Stimulated activated naive CD8-positive, alpha-beta T cell treated with anti-CD3 and anti-CD28 coated beads, Interleukin-15, Interleukin-2, amounts not matched to agents 100 ng/mL and 50 ng/mL, for 24 hours (primary cell): ENCODE measurements around the gene PLEKHG5.
"Not testable (repeated sequence)": the region's sequence is repeated elsewhere in the genome, so short reads cannot be mapped to it uniquely, and the experiment has no call there.

Experiments
- H3K27ac Mint-ChIP-seq: one replicate; pipeline ENCODE4 v1.8.0; 2021; ENCODE audit warnings: mild to moderate bottlenecking, mixed read lengths
- H3K27me3 Mint-ChIP-seq: one replicate; pipeline ENCODE4 v1.8.0; 2021; ENCODE audit warnings: mixed read lengths
- H3K36me3 Mint-ChIP-seq: one replicate; pipeline ENCODE4 v1.8.0; 2021; ENCODE audit warnings: low read depth, mixed read lengths
- H3K4me1 Mint-ChIP-seq: one replicate; pipeline ENCODE4 v1.8.0; 2021; ENCODE audit warnings: low read depth, mixed read lengths
- H3K4me3 Mint-ChIP-seq: one replicate; pipeline ENCODE4 v1.8.0; 2021; ENCODE audit warnings: mild to moderate bottlenecking, mixed read lengths
- H3K9me3 Mint-ChIP-seq: one replicate; pipeline ENCODE4 v1.8.0; 2021; ENCODE audit warnings: mixed read lengths

The PLEKHG5 gene

DNA sequence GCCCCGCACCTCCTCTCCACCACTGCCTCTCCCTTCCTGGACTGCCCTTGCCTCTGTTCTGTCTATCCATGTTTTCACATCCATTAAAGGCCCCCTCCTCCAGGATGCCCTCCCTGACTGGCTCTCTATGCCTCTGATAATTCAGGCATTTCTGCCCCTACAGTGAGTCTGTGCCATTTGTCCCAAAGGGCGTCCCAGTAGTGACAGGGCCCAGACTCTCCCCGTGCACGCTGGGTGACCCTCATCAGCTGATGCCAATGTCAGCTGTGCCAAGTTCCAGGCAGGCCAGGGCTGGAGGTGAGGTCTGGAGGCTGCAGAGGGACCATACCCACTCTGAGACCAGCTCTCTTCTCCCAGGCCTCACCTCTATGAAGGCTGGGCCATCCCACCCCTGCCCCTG, 3.2 kb upstream of the PLEKHG5 start:
- H3K27me3 Mint-ChIP-seq, result no peaks in the 10 kb centered on the region
- H3K36me3 Mint-ChIP-seq, result no peaks in the 10 kb centered on the region
- no peak overlapping the region for H3K4me3 Mint-ChIP-seq
- no peak overlapping the region for H3K27ac Mint-ChIP-seq
- peaks cover 33% of the 10 kb centered on the region for H3K4me1 Mint-ChIP-seq
- no peaks in the 10 kb centered on the region for H3K9me3 Mint-ChIP-seq

DNA sequence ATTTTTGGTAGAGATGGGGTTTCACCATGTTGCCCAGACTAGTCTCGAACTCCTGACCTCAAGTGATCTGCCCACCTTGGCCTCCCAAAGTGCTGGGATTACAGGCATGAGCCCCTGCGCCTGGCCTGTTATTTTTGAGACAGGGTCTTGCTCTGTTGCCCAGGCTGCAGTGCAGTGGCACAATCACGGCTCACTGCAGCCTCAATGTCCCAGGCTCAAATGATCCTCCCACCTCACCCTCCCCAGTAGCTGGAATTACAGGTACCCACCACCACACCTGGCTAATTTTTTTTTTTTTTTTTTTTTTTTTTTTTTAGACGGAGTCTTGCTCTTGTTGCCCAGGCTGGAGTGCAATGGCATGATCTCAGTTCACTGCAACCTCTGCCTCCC, 2.4 kb upstream of the PLEKHG5 start:
- not testable (repeated sequence) for H3K27me3 Mint-ChIP-seq, H3K27ac Mint-ChIP-seq, H3K4me3 Mint-ChIP-seq, H3K9me3 Mint-ChIP-seq, H3K36me3 Mint-ChIP-seq
- H3K4me1 Mint-ChIP-seq, result peaks cover 33% of the 10 kb centered on the region

- Mint-ChIP-seq H3K4me3 (peak overlapping the region; percentile 74), H3K36me3 (no peaks in the 10 kb centered on the region), H3K27ac (peak overlapping the region; percentile 16), H3K4me1 (peaks cover 27% of the 10 kb centered on the region), H3K9me3 (no peaks in the 10 kb centered on the region), H3K27me3 (peaks cover 5% of the 10 kb centered on the region)
Measured at GRCh38 chr1:6491966-6492365, 499 bp upstream of the PLEKHG5 start.

DNA sequence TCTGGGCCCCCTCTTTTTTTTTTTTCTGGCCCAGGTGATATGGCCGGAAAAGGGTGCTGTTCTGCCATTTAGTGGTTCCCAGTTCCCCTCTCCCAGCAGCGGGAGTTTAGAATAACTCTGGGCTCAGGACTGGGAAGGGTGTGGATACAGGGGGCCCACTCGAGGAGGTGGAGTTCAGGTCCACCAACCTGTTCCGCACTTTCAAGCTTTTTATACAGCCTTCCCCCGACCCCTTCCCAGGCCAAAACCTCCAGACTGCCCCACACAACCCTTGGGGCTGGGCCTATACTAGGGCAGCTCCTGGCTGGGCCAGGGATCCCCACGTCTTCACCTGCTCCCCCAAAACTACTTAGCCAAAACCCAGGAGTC, 402 bp downstream of the PLEKHG5 start:
- H3K4me1 Mint-ChIP-seq, result peaks cover 26% of the 10 kb centered on the region
- H3K27me3 Mint-ChIP-seq, result peaks cover 12% of the 10 kb centered on the region
- H3K27ac Mint-ChIP-seq, result peak overlapping the region; percentile 4
- H3K36me3 Mint-ChIP-seq, result no peaks in the 10 kb centered on the region
- H3K9me3 Mint-ChIP-seq, result no peaks in the 10 kb centered on the region
- H3K4me3 Mint-ChIP-seq, result peak overlapping the region; percentile 74

- Mint-ChIP-seq H3K27me3 (peaks cover 13% of the 10 kb centered on the region), H3K9me3 (no peaks in the 10 kb centered on the region), H3K36me3 (no peaks in the 10 kb centered on the region), H3K4me1 (peaks cover 22% of the 10 kb centered on the region), H3K4me3 (peak overlapping the region; percentile 74), H3K27ac (peak overlapping the region; percentile 55)
Measured at GRCh38 chr1:6490181-6491080, 1.0 kb downstream of the PLEKHG5 start.

DNA sequence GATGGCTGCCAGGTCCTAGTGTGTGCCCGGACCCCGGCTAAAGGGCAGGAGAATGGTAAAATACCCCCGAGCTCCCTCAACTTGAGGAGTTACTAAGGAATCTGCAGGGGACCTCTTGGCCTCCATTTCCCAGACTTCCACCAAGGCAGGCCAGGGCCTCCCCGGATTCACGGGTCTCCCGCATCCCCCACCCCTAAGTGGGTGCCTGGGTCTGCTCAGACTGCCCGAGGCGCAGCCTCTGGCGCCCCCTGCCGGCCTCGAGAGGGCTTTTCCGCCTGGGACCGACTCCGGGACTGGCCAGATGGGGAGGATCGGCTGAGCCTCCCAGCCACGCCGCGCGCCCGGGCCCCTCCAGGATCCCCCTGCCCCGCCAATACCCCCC, 1.7 kb downstream of the PLEKHG5 start:
- H3K9me3 Mint-ChIP-seq, result no peaks in the 10 kb centered on the region

DNA sequence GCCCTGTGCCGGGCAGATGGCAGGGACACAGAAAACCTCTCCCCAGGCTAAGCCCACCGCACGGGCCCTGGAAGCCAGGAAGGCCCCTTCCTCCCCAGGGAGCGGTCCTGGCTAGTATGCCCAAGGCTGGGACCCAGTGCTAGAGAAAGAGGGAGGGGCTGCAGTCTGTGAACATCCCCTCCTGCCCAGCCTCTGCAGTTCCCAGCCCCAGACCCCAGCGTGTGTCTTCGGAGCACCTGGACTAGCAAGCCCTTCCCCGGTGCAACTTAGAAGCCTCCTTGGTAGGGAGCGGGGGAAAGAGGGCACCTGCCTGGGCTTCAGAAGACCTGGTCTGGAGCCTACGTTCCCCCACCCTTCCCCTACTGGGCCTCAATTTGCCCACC, 2.1 kb downstream of the PLEKHG5 start:
- no peaks in the 10 kb centered on the region for H3K36me3 Mint-ChIP-seq
- H3K4me1 Mint-ChIP-seq, result peaks cover 22% of the 10 kb centered on the region
- H3K4me3 Mint-ChIP-seq, result no peak overlapping the region
- no peaks in the 10 kb centered on the region for H3K9me3 Mint-ChIP-seq
- peaks cover 18% of the 10 kb centered on the region for H3K27me3 Mint-ChIP-seq
- no peak overlapping the region for H3K27ac Mint-ChIP-seq

More for the DNA sequence above, 1.7 kb downstream of the PLEKHG5 start:
- H3K36me3 Mint-ChIP-seq, result no peaks in the 10 kb centered on the region
- peak overlapping the region; percentile 55 for H3K27ac Mint-ChIP-seq
- peak overlapping the region; percentile 74 for H3K4me3 Mint-ChIP-seq
- peaks cover 22% of the 10 kb centered on the region for H3K4me1 Mint-ChIP-seq
- H3K27me3 Mint-ChIP-seq, result peaks cover 14% of the 10 kb centered on the region

DNA sequence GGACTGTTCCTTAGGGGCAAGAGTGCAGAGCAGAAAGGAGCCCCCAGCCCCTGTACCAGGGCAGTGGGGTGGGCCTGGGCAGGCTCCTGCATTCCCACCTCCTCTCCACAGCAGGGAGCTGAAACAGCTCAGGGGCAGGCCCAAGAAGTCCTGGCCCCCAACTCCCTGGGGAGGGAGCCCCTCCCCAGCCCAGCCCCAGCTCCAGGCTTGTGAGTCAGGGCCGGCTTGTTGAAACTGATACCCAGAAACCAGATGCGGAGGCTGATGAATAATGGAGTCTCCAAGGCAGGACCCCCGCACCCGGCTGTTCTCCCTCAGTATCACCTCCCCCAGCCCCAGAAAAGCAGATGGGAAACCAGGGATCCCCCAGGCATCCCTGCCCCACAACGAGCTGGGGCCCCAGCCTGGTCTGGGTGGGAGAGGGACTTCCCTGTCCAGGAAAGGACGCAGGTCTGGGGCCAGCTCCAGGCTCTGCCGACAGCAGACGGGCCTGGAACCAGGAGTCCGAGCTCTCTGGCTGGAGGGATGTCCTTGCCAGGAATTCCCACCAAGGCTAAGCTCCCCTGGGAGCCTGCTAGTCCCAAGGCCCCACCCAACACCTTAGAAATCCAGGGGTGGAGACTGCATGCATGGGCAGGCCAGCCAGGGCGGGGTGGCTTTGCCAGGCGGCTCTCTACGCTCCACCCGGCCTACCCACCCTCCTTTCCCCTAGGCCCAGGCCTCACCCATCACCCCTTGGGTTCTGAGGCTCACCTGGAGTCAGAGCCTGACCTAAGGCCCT, 2.7 kb downstream of the PLEKHG5 start:
- H3K27ac Mint-ChIP-seq, result no peak overlapping the region
- H3K36me3 Mint-ChIP-seq, result no peaks in the 10 kb centered on the region
- H3K4me1 Mint-ChIP-seq, result peaks cover 22% of the 10 kb centered on the region
- no peak overlapping the region for H3K4me3 Mint-ChIP-seq
- peaks cover 23% of the 10 kb centered on the region for H3K27me3 Mint-ChIP-seq
- no peaks in the 10 kb centered on the region for H3K9me3 Mint-ChIP-seq

DNA sequence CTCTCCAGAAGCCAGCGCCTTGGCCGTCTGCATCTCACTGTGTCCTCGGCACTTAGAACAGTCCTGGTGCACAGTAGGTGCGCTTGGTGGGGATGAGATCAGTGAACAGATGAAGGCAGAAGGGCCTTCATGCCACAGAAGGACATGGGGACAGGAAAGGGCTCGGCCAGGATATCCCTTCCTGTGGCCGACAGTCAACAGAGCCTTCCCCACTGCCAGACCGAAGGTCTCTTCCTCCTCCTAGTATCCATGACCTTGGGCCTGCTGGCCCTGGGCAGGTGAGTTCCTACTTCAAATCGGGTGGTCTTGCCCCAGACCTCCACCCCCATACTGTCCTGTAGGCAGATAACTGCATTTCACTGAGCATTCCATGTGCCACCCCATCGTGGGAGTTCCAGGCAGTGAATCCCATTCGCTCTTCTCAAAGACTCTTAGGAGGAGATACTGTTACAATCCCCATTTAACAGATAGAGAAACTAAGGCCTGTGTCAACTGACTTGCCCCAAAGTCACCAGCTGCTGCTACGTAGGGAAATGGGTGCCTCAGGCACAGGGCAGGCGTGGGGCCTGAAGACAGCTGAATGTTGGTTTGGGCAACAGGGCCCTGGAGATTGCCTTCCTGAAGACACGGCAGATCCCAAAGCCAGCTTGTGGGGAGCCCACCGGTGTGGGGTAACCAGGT, 3.5 kb downstream of the PLEKHG5 start:
- Mint-ChIP-seq H3K27ac (no peak overlapping the region), H3K36me3 (no peaks in the 10 kb centered on the region), H3K9me3 (no peaks in the 10 kb centered on the region), H3K4me3 (no peak overlapping the region), H3K4me1 (peaks cover 19% of the 10 kb centered on the region), H3K27me3 (peaks cover 24% of the 10 kb centered on the region)

- Mint-ChIP-seq H3K4me3 (no peak overlapping the region), H3K4me1 (peaks cover 11% of the 10 kb centered on the region), H3K36me3 (no peaks in the 10 kb centered on the region), H3K9me3 (no peaks in the 10 kb centered on the region), H3K27ac (no peak overlapping the region), H3K27me3 (peaks cover 24% of the 10 kb centered on the region)
Measured at GRCh38 chr1:6486433-6487011, 4.9 kb downstream of the PLEKHG5 start.

DNA sequence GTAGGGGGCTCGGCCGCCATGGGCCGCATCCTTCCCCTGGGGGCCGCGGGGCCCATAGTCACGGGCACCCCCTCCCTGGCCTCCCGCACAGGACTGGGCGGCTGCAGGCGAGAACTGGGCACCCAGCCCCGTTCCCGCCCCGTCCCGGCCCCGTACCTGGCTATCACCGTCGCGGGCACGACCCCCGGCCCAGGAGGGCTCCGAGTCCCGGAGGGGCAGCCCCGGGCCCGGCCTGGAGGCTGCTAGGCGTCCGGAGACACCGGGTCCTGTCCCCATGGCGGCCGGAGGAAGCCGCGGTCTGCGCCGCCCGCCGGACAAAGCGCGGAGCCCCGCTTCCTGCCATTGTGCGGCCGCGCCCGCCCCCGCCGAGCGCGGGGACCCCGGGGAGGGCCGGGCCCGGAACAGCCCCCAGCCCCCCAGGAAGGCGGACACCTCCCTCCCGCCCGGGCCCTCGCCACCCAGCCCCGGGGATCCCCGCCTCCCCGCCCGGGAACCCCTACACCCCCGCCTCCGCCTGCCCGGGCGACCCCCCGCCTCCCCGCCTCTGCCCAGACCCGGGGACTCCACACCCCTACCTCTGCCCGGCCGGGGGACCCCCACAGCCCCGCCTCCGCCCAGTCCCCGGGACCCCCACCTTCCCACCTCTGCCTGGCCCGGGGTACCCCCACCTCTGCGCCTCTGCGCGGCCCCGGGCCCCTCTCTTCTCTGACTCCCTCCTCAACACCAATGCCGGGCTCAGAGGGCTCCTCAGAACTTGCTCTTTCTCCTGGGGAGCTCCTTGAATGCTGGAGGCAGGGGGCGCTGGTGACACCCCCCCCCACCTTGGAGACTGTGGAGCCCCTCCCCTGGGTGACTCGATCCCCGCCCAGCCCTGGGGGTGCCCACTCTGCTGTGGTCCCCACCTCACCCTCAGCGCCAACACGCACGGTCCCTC, 6.0 kb downstream of the PLEKHG5 start:
- Mint-ChIP-seq H3K27me3 (peaks cover 24% of the 10 kb centered on the region), H3K4me1 (peaks cover 6% of the 10 kb centered on the region), H3K9me3 (no peaks in the 10 kb centered on the region), H3K27ac (no peak overlapping the region), H3K36me3 (no peaks in the 10 kb centered on the region), H3K4me3 (no peak overlapping the region)

DNA sequence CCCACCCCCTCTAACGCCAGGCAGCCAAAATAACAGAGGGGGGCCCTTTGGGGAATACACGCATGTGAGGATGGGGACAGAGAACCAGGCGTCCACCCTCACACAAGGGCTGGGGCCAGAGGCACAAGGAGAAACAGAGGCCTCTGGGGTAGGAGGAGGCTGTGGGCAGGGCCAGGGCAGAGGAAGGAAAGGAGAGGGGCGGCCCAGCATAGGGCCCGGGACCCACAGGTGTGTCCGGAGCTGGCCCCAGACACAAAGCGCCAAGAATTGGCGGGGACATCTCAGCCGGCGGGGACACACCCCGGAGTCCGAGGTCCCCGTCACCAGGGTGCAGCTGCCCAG, 6.7 kb downstream of the PLEKHG5 start:
- H3K4me3 Mint-ChIP-seq, result no peak overlapping the region
- H3K27ac Mint-ChIP-seq, result no peak overlapping the region
- no peaks in the 10 kb centered on the region for H3K36me3 Mint-ChIP-seq
- peaks cover 6% of the 10 kb centered on the region for H3K4me1 Mint-ChIP-seq
- H3K27me3 Mint-ChIP-seq, result peaks cover 24% of the 10 kb centered on the region
- H3K9me3 Mint-ChIP-seq, result no peaks in the 10 kb centered on the region

GRCh38 chr1:6483761-6484117, 7.7 kb downstream of the PLEKHG5 start:
- Mint-ChIP-seq H3K27ac (no peak overlapping the region), H3K27me3 (peaks cover 24% of the 10 kb centered on the region), H3K4me3 (no peak overlapping the region), H3K36me3 (no peaks in the 10 kb centered on the region), H3K9me3 (no peaks in the 10 kb centered on the region), H3K4me1 (peaks cover 6% of the 10 kb centered on the region)
